Mesenchymal stem cell (in vitro differentiated cells and primary cell): ENCODE measurements around the gene AKT2.

Experiments
- DNase-seq: peaks from one replicate; pipeline ENCODE4 v3.0.0-alpha.2; 2013
- H2AFZ ChIP-seq: one replicate; pipeline ENCODE4 v1.6.1; 2013; ENCODE audit warnings: low read depth, mild to moderate bottlenecking, control low read depth, inconsistent platforms, low read length, moderate library complexity
- H2AK5ac ChIP-seq: 2 replicates; pipeline ENCODE4 v1.6.1; 2013; ENCODE audit warnings: low read length, moderate library complexity, mild to moderate bottlenecking, inconsistent platforms; ENCODE audit not compliant: severe bottlenecking
- H2BK120ac ChIP-seq: one replicate; pipeline ENCODE4 v1.6.1; 2013; ENCODE audit warnings: low read depth, mild to moderate bottlenecking, inconsistent platforms, low read length, moderate library complexity
- H2BK12ac ChIP-seq, 2 experiments: one replicate each; pipeline ENCODE4 v1.6.1; 2013; ENCODE audit warnings: inconsistent platforms in 2 of 2, low read length in 2 of 2, mild to moderate bottlenecking in 2 of 2, moderate library complexity in 2 of 2, control low read depth in 1 of 2
- H2BK15ac ChIP-seq: one replicate; pipeline ENCODE4 v1.6.1; 2013; ENCODE audit warnings: mild to moderate bottlenecking, low read depth, inconsistent platforms; ENCODE audit not compliant: poor library complexity, severe bottlenecking
- H2BK5ac ChIP-seq: 2 replicates; pipeline ENCODE4 v1.6.1; 2013; ENCODE audit warnings: low read depth, mild to moderate bottlenecking, low read length, control low read depth, inconsistent platforms; ENCODE audit not compliant: poor library complexity, severe bottlenecking
- H3K14ac ChIP-seq, 2 experiments: one replicate each; pipeline ENCODE4 v1.6.1; 2013; ENCODE audit warnings: inconsistent platforms in 2 of 2, low read length in 2 of 2, control low read depth in 1 of 2, mild to moderate bottlenecking in 1 of 2, moderate library complexity in 1 of 2
- H3K18ac ChIP-seq, 2 experiments: one replicate each; pipeline ENCODE4 v1.6.1; 2013; ENCODE audit warnings: inconsistent platforms in 2 of 2, low read length in 2 of 2, control low read depth in 1 of 2, low read depth in 1 of 2, mild to moderate bottlenecking in 1 of 2
- H3K23ac ChIP-seq, 2 experiments: one replicate each; pipeline ENCODE4 v1.6.1; 2013; ENCODE audit warnings: inconsistent platforms in 2 of 2, low read length in 2 of 2, mild to moderate bottlenecking in 2 of 2, moderate library complexity in 2 of 2, control low read depth in 1 of 2
- H3K27ac ChIP-seq: 2 replicates; pipeline ENCODE4 v1.5.1; 2013; ENCODE audit warnings: mild to moderate bottlenecking, moderate library complexity, low read length, control low read depth, inconsistent platforms; ENCODE audit not compliant: poor library complexity, severe bottlenecking
- H3K27me3 ChIP-seq, 2 experiments: 2 replicates each; pipeline versions ENCODE4 v1.6.1 to v1.7.0; 2013; ENCODE audit warnings: low read length in 2 of 2, mild to moderate bottlenecking in 2 of 2, moderate library complexity in 2 of 2, control low read depth in 1 of 2, inconsistent platforms in 1 of 2; ENCODE audit not compliant: control insufficient read depth in 1 of 2, insufficient read depth in 1 of 2
- H3K36me3 ChIP-seq, 2 experiments: 2 replicates each; pipeline versions ENCODE4 v1.6.1 to v1.7.0; 2013; ENCODE audit warnings: low read length in 2 of 2, control low read depth in 1 of 2, inconsistent platforms in 1 of 2, low read depth in 1 of 2, mild to moderate bottlenecking in 1 of 2; ENCODE audit not compliant: insufficient read depth in 2 of 2, control insufficient read depth in 1 of 2
- H3K4ac ChIP-seq, 2 experiments: one replicate each; pipeline ENCODE4 v1.6.1; 2013; ENCODE audit warnings: inconsistent platforms in 2 of 2, low read length in 2 of 2, mild to moderate bottlenecking in 2 of 2, moderate library complexity in 2 of 2, control low read depth in 1 of 2, low read depth in 1 of 2
- H3K4me1 ChIP-seq: 2 replicates; pipeline ENCODE4 v1.6.1; 2013; ENCODE audit warnings: low read depth, low read length, control low read depth; ENCODE audit not compliant: control insufficient read depth, insufficient read depth
- H3K4me2 ChIP-seq: 2 replicates; pipeline ENCODE4 v1.6.1; 2013; ENCODE audit warnings: low read length, mild to moderate bottlenecking, inconsistent platforms; ENCODE audit not compliant: poor library complexity, severe bottlenecking
- H3K4me3 ChIP-seq, 2 experiments: 2 replicates each; pipeline versions ENCODE4 v1.5.1 to v1.7.0; 2013; ENCODE audit warnings: low read length in 2 of 2, mild to moderate bottlenecking in 2 of 2, control low read depth in 1 of 2, low read depth in 1 of 2; ENCODE audit not compliant: insufficient read depth in 1 of 2
- H3K79me1 ChIP-seq: replicated peaks from 2 replicates; pipeline ENCODE4 v1.6.1; 2013; ENCODE audit warnings: mild to moderate bottlenecking, control low read depth, low read length, inconsistent platforms; ENCODE audit not compliant: poor library complexity, severe bottlenecking
- H3K9ac ChIP-seq: 2 replicates; pipeline ENCODE4 v1.7.0; 2013; ENCODE audit warnings: mild to moderate bottlenecking, low read length, moderate library complexity
- H3K9me3 ChIP-seq: 2 replicates; pipeline ENCODE4 v1.7.0; 2013; ENCODE audit warnings: mild to moderate bottlenecking, low read length; ENCODE audit not compliant: control insufficient read depth
- H4K8ac ChIP-seq: one replicate; pipeline ENCODE4 v1.6.1; 2013; ENCODE audit warnings: inconsistent platforms, mild to moderate bottlenecking, low read length, moderate library complexity
- H4K91ac ChIP-seq: one replicate; pipeline ENCODE4 v1.6.1; 2013; ENCODE audit warnings: mild to moderate bottlenecking, low read length, inconsistent platforms
- WGBS: methylation state at CpG from one replicate; pipeline ENCODE4 v1.1.7; 2013; ENCODE audit warnings: mixed read lengths; 5-methylcytosine and 5-hydroxymethylcytosine counted together

AKT2 gene

DNA sequence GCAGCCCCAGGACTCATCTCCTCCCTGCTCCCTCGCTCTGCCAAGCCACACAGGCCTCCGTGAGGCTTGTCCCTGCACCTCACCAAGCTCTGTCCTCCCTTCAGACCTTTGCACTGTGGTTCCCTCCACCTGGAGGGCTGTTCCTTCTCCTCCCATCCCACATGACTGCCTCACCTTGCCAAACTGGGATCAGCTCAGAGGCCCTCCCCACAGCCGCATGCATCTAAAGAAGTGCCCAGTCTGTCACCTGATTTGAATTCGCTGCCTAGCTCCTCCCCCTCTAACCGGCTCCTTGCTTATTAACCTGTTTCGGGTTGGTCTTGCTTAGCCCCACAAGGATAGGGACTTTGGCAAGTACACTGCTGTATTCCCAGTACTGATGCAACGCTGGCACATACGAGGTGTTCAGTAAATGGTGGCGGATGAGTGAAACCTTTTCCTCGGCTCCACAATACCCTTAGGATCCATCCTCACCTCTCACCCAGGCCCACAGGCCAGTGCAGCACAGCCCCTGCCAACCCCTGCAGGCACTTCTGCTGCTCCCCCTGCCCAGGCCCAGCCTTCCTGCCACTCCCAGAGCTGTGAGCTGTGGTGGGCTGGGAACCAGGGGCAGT is 4.4 kb downstream of the AKT2 start:
- no peak overlapping the region for H3K14ac ChIP-seq

GRCh38 chr19:40279761-40280607 is 5.2 kb downstream of the AKT2 start:
- H2BK5ac ChIP-seq: peak overlapping the region; percentile 35
- 71% methylated on average over 15 of the region's 17 CpGs for WGBS
- H3K9ac ChIP-seq: peak overlapping the region; percentile 88
- no peak overlapping the region for H3K23ac ChIP-seq
- no peak overlapping the region for H4K91ac ChIP-seq
- no peaks in the 10 kb centered on the region for H3K9me3 ChIP-seq
- peak overlapping the region; percentile 53 for H3K27ac ChIP-seq
- no peak overlapping the region for H2BK120ac ChIP-seq
- no peak overlapping the region for H2BK12ac ChIP-seq
- H3K27me3 ChIP-seq: no peaks in the 10 kb centered on the region
- H3K4me2 ChIP-seq: no peak overlapping the region
- H2BK15ac ChIP-seq: no peak overlapping the region
- H4K8ac ChIP-seq: peak overlapping the region; percentile 12
- peak overlapping the region in 1 of 2 experiments; percentile 86 for H3K4me3 ChIP-seq
- DNase-seq: no peak
- H2AK5ac ChIP-seq: peak overlapping the region; percentile 78
- peaks cover 7 to 30% of the 10 kb centered on the region in 2 experiments for H3K36me3 ChIP-seq
- no peak overlapping the region for H3K14ac ChIP-seq
- H3K4me1 ChIP-seq: peaks cover 53% of the 10 kb centered on the region
- no peak overlapping the region for H2AFZ ChIP-seq
- H3K18ac ChIP-seq: no peak overlapping the region
- peaks cover 13% of the 10 kb centered on the region for H3K79me1 ChIP-seq
- H3K4ac ChIP-seq: no peak overlapping the region

More for the DNA sequence above, 4.4 kb downstream of the AKT2 start:
- Histone ChIP-seq H3K4me1 (peaks cover 50% of the 10 kb centered on the region), H3K36me3 (peaks cover 7 to 26% of the 10 kb centered on the region in 2 experiments), H2BK5ac (no peak overlapping the region), H4K91ac (no peak overlapping the region), H3K27me3 (no peaks in the 10 kb centered on the region), H2AK5ac (peak overlapping the region; percentile 12), H3K9me3 (no peaks in the 10 kb centered on the region), H3K4ac (no peak overlapping the region), H3K79me1 (peaks cover 9% of the 10 kb centered on the region), H3K18ac (no peak overlapping the region), H3K23ac (no peak overlapping the region), H3K4me2 (no peak overlapping the region), H2BK120ac (no peak overlapping the region), H2BK15ac (no peak overlapping the region), H3K27ac (no peak overlapping the region), H4K8ac (no peak overlapping the region), H2AFZ (no peak overlapping the region), H3K4me3 (peak overlapping the region in 1 of 2 experiments; percentile 86), H3K9ac (peak overlapping the region; percentile 88), H2BK12ac (no peak overlapping the region)
- no peak for DNase-seq
- 92% methylated on average over 10 of the region's 10 CpGs for WGBS

- peak overlapping the region in 1 of 2 experiments; percentile 86 for H3K4me3 ChIP-seq
- H3K4me2 ChIP-seq: peak overlapping the region; percentile 14
- 90% methylated on average over 15 of the region's 15 CpGs for WGBS
Measured at GRCh38 chr19:40279120-40279551, 6.0 kb downstream of the AKT2 start.

More at GRCh38 chr19:40279120-40279551, 6.0 kb downstream of the AKT2 start:
- peak overlapping the region; percentile 35 for H2AK5ac ChIP-seq
- no peak overlapping the region for H3K14ac ChIP-seq
- H3K18ac ChIP-seq: peak overlapping the region in 1 of 2 experiments; percentile 48
- H3K9me3 ChIP-seq: no peaks in the 10 kb centered on the region
- peak overlapping the region; percentile 59 for H4K91ac ChIP-seq
- peaks cover 14% of the 10 kb centered on the region for H3K79me1 ChIP-seq
- peak overlapping the region; percentile 88 for H3K9ac ChIP-seq
- no peak overlapping the region for H2BK15ac ChIP-seq
- DNase-seq: peak; percentile 26
- H3K27me3 ChIP-seq: no peaks in the 10 kb centered on the region
- peak overlapping the region; percentile 53 for H3K27ac ChIP-seq
- H3K23ac ChIP-seq: no peak overlapping the region
- no peak overlapping the region for H3K4ac ChIP-seq
- H2BK5ac ChIP-seq: peak overlapping the region; percentile 35
- H2BK12ac ChIP-seq: peak overlapping the region in 1 of 2 experiments; percentile 57
- peaks cover 59% of the 10 kb centered on the region for H3K4me1 ChIP-seq
- H4K8ac ChIP-seq: peak overlapping the region; percentile 7
- H3K36me3 ChIP-seq: peaks cover 7 to 34% of the 10 kb centered on the region in 2 experiments
- H2AFZ ChIP-seq: no peak overlapping the region
- H2BK120ac ChIP-seq: no peak overlapping the region
